GM18861 (cell line): Measurements from ENCODE around the gene PLPP4.
A peak's percentile ranks its signal among the peaks of the same experiment; 100 is the strongest.

Source experiments
- ATAC-seq: cut with Tn5 transposase; IDR thresholded peaks from one replicate; pipeline ENCODE4 v1.9.1; 2021; ENCODE audit not compliant: unreplicated experiment

Gene PLPP4

DNA sequence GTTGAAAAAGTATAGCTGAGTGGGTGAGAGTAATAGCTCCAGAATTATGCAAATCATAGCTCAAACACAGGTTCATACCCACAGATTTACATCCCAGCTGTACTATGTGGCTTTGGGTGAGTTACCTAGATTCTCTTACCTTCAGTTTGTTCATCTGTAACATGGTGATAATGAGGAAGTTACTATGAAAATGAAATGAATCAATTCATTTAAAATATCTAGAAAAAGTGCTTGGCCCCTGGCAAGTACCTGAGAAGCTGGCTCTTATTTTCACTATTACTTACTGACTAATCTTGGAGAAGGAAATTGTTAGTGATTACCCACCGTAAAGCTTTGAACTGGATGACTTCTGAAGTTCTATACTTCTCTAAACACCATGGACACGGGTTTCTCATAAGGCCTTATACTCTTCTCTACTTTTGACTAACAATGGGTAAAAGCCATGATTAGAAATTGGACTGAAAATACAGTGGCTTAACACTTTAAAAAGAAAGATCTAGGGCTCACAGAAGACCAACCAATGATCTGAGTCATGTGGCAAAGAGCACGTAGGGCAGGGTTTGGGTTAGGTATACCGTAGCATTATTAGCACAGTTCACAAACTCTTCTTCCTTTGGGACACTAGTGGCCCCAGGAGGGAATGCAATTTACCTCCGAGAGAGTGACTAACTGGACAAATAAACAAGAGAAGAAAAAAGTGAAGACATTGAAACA lies 149.2 kb downstream of the PLPP4 start:
- peak; percentile 56 for ATAC-seq

DNA sequence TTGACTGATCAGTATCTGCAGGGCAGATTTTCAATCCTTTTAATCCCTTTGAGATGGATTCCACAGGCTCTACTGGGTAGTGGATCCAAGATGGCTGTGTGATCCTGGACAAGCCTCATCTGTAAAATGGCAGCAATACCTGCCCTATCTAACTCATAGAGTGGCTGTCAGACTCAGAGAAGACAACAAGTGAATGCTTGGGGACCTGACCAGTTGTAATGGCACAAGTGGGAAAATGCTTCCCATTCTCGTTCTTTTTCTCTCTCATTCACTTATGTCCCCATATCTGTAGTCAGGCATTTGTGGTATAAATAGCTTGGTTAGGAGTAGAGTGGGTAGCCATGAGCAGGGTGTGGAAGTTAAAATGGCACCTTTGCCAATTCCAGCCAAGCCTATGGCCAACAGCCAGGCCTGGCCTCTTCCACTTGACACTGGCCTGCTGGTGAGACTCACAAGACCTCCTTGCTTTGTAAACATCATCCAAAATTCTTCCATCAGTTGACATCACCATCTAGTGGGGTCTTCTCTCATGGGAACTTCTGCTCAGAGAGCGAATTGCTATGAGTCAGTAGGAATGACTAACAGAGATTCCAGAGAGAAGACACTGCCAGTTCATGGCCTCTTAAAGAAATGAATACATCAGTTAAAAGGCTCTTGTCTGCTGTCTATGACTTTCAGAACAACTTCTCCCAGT lies 150.1 kb downstream of the PLPP4 start:
- ATAC-seq, result peak; percentile 16

DNA sequence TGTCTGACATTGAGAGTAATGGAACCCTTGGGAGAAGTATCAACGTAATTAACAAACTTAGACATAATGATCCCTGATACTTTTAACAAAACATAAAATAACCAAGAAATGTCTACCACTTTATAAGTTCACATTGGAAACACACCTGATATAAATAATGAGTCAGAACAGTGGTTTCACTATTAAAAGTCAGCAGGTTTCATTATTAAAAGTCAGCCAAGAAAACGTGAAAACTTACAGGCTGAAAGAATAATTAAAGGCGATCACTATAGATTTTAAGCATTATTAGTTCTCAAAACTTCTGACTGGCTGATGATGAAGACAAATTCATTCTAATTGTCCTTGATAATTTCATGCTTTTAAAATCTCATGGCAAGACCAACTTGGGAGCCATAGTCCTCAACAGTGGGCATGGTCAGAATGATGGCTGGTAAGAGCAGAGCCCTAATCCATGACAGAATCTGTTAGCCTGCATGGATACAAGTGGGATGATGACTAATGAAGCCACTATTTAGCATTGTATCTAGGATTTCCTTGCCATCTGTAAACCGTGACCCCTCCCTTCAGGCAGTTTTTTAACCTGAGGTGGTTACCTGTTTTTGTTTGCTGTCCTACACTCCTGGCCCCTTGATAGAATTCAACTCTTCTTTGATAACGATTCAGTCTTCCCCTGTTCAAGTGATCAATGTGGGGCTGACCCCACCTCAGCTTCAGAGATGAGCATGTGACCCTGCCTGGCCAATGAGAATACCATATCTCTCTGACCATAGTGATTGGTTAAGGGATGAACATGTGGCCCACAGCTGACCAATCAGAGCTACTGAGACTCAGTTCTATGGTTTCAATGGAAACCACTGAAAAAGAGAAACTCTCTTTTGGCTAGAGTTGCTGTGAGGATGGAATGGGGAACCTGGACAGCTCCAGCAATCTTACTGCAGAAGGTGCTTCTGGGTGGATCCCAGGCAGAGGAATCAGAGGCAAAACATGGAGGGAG lies 151.0 kb downstream of the PLPP4 start:
- ATAC-seq, result peak; percentile 35

DNA sequence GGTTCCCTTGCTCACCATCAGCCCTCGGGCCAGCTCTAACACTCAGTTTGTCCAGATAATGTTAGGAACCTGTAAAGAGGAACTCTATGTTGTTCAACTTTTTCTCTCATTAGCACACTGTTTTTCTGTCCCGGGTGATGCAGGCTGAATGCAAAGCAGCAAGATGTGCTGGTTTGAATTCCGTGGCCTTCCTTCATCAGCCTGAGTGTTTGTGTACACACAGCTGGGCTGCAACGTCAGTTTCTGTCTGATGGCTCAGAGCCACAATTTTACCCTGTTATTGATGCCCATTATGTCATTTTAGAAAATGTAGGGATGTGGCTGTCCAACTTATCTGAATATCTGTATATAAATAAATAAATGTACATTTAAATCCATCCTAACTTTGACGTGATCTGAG lies 152.0 kb downstream of the PLPP4 start:
- no peak for ATAC-seq

DNA sequence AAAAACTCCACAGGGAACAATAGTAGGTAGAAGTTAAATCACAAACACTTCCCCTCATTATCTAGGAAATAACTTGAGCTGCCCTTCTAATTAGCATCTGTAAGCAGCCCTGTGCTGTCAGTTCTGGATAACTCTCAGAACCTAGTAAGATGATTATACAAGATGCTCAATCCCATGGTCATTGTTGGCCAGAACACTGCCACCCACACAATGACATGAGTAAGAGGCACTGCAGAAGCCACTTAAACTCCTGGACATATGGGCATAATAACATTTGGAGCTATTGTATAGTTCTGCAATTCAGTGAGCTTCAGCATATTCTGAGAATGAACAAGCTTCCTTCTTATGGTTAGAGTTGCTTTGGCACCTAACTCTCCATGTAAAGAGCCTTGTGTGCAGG lies 153.8 kb downstream of the PLPP4 start:
- no peak for ATAC-seq

DNA sequence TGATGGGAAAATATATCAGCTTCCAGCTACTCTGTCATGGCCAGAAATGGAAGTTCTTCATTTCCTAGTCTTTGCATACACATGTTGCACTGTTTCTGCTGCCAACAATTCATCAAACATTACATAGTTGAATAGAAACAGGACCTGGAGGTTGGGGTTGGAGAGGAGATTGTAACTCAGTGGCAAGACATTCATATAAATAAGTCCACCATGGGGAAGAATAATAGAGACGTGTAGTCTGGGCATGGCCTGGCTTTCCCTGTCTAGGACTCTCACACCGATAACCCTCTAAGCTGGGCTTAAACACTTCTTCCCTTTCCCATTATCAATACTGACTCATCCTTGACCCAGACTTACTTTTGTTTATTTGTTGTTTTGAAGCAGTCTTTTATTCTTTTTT lies 155.7 kb downstream of the PLPP4 start:
- ATAC-seq, result no peak

DNA sequence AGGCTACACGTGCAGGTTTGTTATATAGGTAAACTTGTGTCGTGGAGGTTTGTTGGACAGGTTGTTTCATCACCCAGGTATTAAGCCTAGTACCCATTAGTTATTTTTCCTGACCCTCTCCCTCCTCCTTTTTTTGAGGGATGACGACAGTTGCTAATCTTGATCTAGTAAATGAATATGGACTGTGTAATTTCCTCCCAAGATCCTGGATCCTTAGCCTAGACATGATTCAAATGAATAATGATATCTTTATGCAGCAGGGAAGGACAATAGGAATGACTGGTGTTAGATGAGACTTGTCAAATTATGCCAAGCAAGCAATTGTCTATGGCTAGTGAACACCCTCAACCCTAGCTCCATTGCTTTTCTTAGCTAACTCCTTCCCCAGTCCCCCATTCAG lies 156.2 kb downstream of the PLPP4 start:
- no peak for ATAC-seq

DNA sequence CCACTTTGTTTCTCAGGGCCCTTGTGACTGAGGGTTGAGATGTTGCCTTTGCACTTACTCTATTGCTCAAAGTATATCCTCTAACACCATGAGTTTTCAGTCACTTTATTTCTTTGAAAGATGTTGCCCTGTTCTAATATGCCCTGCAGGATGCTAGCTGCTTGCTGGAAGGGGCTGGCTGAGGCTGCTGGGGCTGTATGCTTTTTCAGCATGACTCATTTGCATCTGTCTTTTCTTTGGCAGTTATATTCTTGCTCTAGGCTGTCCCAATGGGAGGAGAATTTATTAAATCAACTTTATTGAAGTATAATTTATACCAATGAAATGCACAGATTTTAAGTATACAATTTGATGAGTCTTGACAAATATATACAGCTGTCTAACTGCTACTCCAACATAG lies 157.7 kb downstream of the PLPP4 start:
- no peak for ATAC-seq

DNA sequence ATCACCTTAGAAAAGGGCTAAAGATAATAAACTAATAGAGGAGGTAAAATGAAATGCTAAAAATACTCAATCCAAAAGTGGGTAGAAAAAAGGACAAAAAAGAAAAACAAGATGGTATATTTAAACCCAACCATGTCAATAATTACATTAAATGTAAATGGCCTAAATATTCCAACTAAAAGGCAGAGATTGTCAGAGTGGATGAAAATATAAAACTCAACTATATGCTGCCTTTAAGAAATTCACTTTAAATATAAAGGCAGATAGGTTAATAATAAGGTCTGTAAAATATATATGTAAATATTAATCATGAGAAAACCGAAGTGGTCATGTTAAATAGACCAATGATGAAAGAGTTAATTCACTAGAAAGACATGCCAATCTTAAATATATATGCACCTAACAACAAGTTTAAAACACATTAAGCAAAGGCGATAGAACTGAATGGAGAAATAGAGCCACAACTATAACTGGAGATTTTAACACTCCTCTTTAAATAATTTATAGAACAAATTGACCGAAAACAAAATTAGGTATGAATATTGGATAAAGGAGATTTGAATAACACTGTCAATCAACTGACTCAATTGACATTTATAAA lies 159.4 kb downstream of the PLPP4 start:
- no peak for ATAC-seq

DNA sequence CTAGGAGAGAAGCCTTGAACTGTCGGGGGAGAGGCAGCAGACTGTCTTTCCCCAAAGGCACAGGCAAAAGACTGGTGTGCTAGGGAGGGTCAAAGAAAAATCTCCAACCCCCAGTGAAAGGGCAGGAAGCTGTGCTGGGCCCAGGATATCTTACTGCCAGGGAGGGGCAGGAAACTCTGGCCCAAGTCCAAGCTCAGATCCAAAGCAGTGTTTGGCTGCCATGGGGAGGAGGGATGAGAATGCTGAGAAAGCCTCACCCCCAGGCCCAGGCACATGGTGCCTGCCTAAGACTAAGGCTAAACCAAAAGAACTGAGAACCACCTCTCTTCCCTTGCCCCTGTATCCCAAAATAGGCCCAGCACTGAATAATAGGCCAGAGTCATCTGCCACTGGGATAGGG lies 171.2 kb downstream of the PLPP4 start:
- no peak for ATAC-seq

DNA sequence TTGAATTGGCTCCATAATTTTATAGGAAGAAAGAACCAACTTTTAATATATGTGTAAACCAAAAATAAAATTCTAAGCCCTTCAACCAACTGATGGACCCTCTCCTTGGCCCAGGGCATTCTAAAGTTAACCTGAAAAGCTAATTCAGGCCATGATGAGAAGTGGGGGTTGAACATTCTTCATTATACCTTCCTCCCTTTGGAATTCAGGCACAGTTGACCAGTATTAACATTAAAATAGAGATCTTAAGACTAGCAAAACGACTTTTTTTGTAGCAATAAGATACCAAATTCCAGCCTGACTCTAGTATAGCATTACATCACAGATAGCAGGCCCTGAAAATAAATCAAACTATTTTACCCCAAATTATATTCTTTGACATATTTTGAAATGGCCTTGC lies 173.2 kb downstream of the PLPP4 start:
- ATAC-seq, result no peak

DNA sequence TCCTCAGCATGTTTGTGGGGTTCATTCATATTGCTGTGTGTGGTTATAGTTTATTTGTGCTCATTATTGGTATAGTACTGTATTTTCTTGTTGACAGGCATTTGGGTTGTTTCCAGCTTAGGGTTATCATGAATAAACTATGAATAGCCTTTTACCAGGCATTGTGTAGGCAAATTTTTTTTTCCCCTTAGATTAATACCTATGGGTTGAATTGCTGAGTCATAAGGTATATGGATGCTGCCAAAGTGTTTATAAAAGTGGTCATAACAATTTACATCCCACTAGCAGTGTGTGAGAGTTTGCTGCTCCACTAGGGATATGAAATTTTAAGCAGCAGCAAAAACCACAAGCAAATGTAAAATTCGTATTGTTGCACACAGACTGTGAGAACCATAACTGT lies 175.0 kb downstream of the PLPP4 start:
- no peak for ATAC-seq

DNA sequence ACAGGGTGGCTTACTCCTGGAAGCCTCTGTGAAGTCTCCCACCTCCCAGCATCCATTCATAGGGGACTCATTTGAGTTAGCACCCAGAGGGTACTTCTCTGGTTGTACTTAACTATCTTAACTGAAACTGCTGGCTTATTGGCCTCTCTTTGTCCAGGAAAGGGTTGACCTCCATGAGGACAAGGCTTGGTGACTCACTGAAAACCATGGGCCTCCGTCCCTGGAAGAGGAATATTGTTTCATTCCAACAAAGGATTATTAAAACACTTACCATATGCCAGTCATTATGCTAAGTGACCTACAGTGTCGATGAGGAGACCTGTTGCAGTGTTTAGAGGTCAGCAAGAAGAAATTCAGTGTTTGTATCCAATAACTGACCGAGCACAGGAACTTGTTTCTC lies 175.9 kb downstream of the PLPP4 start:
- ATAC-seq, result no peak

DNA sequence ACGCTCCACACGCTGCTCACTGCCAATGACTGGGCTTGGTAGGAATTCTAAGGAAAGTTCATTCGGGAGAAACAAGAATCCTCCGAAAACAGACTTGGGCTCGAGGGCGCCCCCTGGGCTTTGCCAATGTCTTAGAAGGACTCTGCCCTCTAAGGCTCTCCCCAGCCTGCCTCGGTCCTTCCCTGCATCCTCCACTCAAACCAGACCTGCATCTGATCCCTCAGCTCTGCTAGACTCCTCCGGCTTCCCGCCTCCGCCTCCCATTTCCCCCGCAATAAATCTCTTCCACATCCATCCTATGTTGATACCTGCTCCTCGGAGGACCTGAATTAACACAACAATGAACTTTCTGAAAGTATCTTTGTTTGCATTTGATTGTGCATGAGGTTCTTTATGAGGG lies 177.6 kb downstream of the PLPP4 start:
- no peak for ATAC-seq
